ENCODE results near the gene ATL2.

DNA sequence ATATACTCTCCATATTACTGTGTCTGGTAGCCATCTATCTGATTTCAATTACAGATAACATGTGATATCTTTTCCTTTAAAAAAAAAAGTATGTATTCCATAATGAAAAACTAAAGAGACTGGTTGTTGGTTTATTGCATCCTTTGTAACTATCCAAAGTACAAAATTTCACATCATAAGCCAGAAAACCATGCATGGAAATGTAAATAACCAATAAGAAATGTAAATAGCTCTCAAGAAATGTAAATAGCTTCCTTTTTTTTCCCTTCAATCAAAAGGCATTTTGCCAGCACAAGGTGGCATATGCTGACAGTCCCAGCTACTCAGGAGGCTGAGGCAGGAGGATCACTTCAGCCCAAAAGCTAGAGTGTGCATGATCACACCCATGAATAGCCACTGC lies 59.3 kb downstream of the ATL2 start:
- TF ChIP-seq CTCF (IDR thresholded peaks at IDR 0.05; ENCODE audit: poor library complexity) (no peak), EZH2 (IDR thresholded peaks at IDR 0.05; ENCODE audit: borderline replicate concordance) (no peak), EZH2phosphoT487 (IDR thresholded peaks at IDR 0.05; ENCODE audit: low read depth, severe bottlenecking, unreplicated experiment) (no peak)

All from hepatocyte (in vitro differentiated cells).